Large intestine (tissue), 3 donors: Measurements from ENCODE around the gene RRN3. TPM values are rescaled to one million over a fixed set of nuclear protein-coding genes. Genes with fewer than 3 reads are reported as not detected.
"Not testable (repeated sequence)": the region's sequence is repeated elsewhere in the genome, so short reads cannot be mapped to it uniquely, and the experiment has no call there.

Experiments used
- DNase-seq, 2 donors: peaks; one replicate each; pipeline versions ENCODE4 v3.0.0 to v3.0.0-alpha.2; 2013
- H3K27ac ChIP-seq: one replicate; pipeline ENCODE4 v1.5.1; 2013; ENCODE audit warnings: low read length
- H3K27me3 ChIP-seq: 2 replicates; pipeline ENCODE4 v1.6.1; 2013; ENCODE audit warnings: low read length; ENCODE audit not compliant: control insufficient read depth, insufficient read depth
- H3K36me3 ChIP-seq: 2 replicates; pipeline ENCODE4 v1.6.1; 2013; ENCODE audit warnings: low read length; ENCODE audit not compliant: control insufficient read depth, insufficient read depth
- H3K4me1 ChIP-seq: one replicate; pipeline ENCODE4 v1.6.1; 2013; ENCODE audit warnings: low read length; ENCODE audit not compliant: control insufficient read depth, insufficient read depth
- H3K4me3 ChIP-seq: one replicate; pipeline ENCODE4 v1.5.1; 2013; ENCODE audit warnings: low read length
- H3K9me3 ChIP-seq: one replicate; pipeline ENCODE4 v1.6.1; 2013; ENCODE audit warnings: mild to moderate bottlenecking, low read depth, low read length, moderate library complexity; ENCODE audit not compliant: control insufficient read depth
- WGBS: methylation state at CpG from one replicate; pipeline ENCODE4 v1.1.5; 2013; ENCODE audit warnings: low lambda C conversion rate; ENCODE audit not compliant: insufficient coverage; 5-methylcytosine and 5-hydroxymethylcytosine counted together
- polyA plus RNA-seq: library from polyadenylated mRNA; unstranded; fragments of 120-200 nt; gene quantifications from one replicate; pipeline ENCODE4 v1.2.1, GENCODE V29; 2013

RRN3 gene
- polyA plus RNA-seq, 1 donor: 41.7 TPM

DNA sequence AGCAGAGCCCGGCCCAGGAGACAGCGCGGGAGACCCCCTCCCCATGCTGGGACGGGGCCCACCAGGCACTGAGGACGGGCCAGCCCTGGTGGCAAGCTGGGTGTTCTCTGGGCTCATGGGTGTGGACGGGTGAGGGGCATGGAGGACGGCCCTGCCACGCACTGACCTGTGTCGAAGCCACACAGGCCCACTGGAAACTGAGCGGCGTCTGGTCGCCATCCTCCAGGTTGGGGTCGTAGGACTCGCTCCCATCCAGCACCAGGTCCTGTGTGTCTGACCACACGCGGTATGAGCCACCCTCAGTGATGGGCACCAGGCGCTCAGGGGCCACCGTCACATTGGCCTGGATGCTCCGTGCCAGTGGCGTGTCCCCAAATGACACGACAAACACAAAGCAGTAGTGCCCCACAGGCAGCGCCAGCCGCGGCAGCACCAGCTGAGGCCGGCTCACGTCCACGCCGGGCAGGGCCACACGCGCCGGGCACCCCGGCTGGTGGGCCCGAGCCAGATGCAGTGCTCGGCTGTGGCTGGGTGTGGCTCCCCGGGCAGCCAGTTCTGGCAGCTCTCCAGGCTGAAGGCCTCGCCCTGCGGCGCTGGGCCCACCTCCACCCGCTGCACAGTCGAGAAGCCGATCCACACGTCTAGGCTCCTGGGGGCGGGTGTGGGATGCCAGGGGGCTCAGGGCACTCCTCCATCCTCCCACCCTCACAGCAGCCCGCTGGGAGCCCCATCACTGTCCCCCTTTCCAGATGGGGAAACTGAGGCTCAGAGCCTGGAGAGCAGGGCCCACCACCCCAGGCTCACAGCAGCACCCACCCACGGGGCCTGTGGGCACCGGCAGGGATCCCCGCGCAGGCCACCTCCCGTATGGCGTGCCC lies 41.6 kb upstream of the RRN3 start:
- H3K27me3 ChIP-seq, DNase-seq, H3K4me3 ChIP-seq, H3K4me1 ChIP-seq, H3K9me3 ChIP-seq, H3K27ac ChIP-seq, H3K36me3 ChIP-seq: not testable (repeated sequence)
- WGBS: no CpG with 5 or more reads among the region's 50 CpGs

DNA sequence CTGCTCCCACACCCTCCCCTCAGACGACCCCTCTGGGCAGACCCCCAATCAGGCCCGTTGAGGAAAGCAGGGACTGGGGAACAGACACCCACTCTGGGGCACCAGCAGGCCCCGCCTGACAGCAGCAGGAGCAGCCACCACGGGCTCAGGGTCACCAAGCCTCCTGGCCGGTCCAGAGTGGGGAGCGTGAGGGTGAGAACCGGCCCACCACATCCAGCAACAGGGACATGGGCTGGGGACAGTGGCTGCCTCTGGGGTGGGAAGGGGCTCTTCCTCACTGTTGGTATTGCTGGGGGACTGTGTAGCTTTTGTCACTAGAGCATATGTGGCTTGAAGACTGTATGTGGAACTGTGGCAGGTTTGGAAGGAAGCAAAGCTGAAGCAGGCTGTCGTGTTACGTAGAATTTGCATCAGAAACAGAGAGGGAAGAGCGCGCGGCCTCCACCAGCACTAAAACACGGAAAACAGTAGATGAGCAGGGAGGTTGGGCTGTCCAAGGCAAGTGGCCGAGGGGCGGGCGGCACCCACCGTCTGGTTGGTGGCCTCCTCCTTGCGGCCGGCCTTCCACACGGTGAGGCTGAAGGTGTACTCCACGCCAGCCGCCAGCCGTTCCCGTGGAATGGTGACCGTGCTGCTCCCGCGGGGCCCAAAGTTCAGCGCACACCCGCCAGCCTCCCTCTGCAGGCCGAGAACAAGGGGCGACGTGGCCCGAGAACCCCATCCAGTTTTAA lies 40.8 kb upstream of the RRN3 start:
- DNase-seq, H3K4me1 ChIP-seq, H3K4me3 ChIP-seq, H3K27ac ChIP-seq, H3K27me3 ChIP-seq, H3K36me3 ChIP-seq, H3K9me3 ChIP-seq: not testable (repeated sequence)
- WGBS: no CpG with 5 or more reads among the region's 33 CpGs

DNA sequence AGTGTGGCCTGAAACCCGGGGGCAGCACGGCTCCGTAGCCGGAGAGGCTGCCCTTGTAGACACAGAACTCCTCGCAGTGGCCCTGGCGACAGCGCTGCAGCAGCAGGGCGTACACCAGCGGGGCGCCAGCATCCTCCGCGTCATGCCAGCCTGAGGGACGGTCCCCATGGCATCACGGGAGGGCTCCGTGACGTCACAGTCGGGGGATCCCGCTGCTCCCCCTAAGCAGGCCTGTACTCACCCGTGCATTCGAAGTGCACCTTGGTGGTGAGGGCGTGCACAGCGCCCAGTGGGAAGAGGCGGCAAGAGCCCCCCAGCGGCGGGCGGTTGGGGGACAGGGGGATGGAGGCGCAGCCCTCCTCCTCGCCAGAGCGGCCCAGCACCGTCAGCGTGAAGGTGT lies 39.5 kb upstream of the RRN3 start:
- H3K9me3 ChIP-seq, H3K4me3 ChIP-seq, H3K36me3 ChIP-seq, DNase-seq, H3K27ac ChIP-seq, H3K27me3 ChIP-seq, H3K4me1 ChIP-seq: not testable (repeated sequence)
- no CpG with 5 or more reads among the region's 31 CpGs for WGBS

DNA sequence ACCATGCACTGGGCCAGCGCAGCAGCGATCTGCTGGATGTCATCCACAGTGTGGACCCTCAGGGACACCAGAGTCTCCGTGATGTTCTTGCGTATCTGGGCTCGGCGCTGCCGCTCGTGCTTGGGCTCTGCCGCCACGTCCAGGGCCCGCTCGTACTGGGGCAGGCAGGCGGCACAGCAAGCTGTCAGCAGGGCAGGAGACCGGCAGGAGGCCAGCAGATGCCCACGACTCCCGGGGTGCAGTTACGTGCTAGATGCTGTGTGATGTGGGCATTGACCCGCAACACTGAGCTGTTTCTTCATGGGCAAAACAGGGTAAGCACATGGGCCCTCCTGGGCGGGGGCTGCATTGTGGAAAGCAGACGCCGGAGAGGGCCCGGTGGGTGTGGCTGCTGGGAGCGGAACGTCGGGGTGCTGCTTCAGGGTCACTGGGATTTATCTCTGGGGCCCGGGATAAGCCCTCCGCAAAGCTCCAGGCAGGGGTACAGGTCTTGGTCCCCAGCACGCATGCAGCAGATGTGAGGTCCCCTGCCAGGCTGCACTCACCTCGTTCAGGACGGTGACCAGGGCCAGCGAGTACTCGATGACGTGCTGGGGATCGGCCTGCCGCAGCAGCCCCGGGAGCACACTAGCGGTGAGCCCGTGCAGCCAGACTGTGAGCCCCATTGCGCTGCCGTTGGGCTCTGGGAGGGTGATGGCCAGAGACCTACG lies 38.8 kb upstream of the RRN3 start:
- H3K4me3 ChIP-seq, H3K4me1 ChIP-seq, DNase-seq, H3K9me3 ChIP-seq, H3K27me3 ChIP-seq, H3K27ac ChIP-seq, H3K36me3 ChIP-seq: not testable (repeated sequence)
- WGBS: no CpG with 5 or more reads among the region's 41 CpGs

DNA sequence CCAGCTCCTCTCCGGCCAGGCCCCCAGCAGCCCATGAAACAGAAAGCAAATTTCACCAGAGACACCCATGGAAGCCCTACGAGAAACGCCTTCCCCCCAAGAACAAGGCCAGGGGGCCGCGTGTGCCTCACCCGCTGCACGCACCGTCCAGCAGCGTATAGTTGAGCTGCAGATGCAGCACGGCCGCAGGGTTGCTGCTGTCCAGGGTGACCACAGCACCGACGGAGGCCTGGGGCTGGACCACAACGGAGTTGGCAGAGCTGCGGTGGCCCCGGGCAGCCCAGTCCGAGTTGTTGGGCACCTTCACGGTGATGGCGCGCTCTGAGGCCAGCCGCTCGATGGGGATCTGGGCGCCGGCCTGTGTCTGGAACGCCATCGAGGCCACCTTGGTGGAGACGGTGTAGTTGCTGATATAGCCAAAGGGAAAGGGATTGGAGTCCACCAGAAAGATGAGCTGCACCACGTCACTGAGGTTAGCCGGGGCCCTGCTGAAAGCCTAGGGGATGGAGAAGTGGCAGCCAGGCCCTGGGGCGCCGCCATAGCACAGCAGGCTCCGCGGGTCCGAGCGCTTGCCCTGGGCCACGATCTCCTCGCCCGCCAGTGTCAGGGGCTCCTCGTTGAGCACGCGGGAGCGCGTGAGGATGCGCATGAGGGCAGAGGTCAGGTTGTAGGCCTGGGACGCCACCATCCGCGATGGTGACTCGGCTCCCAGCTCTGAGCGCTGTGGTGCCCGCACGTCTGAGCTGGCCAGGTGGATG lies 37.0 kb upstream of the RRN3 start:
- no CpG with 5 or more reads among the region's 51 CpGs for WGBS
- H3K27ac ChIP-seq, H3K27me3 ChIP-seq, H3K4me1 ChIP-seq, H3K9me3 ChIP-seq, H3K36me3 ChIP-seq, DNase-seq, H3K4me3 ChIP-seq: not testable (repeated sequence)

DNA sequence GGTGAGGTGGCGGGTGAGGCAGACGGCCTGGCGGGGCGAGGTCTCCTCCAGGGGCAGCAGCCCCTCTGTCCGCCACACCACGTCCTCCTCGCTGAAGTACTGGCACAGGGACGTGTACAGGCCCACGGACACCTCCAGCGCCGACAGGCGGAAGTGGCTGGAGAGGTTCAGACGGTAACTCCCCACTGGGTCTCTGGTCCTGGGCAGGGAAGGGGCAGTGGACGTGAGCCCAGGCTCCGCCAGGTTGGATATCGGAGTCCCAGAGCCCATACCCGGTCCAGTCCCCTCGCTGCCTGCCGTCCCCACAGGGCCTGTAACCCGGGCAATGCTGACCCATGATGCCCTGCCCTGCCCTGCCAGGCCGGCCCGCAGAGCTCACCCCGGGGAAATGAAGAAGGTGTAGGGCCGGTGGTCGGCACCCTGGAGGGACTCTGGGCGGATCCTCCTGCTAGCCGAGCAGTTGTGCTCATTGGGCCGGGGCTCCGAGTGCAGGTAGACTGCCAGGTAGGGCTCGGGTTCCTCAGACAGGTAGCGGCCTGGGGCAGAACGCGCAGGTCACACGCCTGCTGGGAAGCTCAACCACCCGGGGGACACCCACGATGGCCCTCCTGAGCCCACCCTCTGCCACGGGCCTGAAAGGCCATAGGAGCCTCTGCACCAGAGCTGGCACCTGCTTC lies 36.3 kb upstream of the RRN3 start:
- DNase-seq, H3K27ac ChIP-seq, H3K9me3 ChIP-seq, H3K4me1 ChIP-seq, H3K27me3 ChIP-seq, H3K36me3 ChIP-seq, H3K4me3 ChIP-seq: not testable (repeated sequence)
- WGBS: no CpG with 5 or more reads among the region's 37 CpGs

DNA sequence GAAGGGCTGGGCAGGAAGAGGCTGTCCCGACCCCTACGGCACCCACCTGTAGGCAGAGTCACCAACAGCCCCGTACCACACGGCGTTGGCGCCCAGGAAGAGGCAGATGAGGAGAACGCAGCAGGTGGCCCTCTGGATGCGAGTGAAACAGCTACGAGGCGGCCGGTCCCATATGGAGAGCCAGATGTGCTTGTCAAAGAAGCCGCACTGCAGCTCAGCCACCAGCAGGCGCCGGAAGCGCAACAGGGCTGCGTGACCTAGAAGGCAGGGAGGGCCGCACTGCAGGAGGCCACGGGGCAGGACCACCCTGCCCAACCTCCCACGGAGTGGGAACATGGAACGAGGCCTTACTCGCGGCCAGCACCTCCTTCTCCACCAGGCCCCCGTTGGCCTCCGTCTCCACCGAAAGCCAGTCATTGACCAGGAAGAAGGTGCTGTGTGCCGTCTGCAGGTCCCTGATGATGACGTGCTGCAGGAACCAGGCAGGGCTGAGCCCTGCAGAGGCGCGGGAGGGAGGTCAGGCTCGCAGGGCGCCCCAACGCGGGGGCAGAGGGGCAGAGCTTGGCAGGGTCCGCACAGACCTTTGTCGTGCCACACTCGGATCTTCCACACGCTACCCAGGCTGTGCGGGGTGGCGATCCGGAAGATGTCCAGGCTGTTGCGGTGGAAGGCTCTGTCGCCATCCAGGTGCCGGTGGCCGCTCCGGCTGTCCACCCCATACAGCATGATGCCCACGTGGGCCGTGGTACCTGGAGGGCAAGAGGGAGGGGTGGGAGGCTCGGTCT lies 33.8 kb upstream of the RRN3 start:
- not testable (repeated sequence) for H3K36me3 ChIP-seq, DNase-seq

DNA sequence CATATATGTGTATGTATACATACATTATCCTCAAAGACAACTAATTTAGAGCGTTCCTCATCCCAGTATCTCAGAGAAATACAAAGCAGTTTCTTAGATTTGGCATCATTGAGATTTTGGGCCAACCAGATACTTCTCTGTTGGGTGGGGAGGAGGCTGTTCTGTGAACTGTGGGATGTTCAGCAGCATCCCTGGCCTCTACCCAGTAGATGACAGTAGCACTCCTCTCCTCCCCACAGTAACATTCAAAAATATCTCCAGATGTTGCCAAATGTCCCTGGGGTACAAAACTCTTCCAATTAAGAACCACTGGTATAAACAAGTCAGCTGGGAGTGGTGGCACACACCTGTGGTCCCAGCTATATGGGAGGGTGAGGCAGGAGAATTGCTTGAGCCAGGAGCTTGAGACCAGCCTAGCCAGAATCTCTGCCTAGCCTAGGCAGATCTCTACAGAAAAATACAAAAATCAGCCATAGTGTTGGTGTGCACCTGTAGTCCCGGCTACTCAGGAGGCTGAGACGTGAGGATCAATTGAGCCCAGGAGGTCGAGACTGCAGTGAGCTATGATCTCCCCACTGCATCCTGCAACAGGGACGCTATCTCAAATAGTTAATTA lies 6.4 kb upstream of the RRN3 start:
- WGBS: no CpG with 5 or more reads among the region's 5 CpGs
- not testable (repeated sequence) for H3K27me3 ChIP-seq, H3K36me3 ChIP-seq, H3K9me3 ChIP-seq, H3K27ac ChIP-seq, H3K4me1 ChIP-seq, H3K4me3 ChIP-seq, DNase-seq

More for the DNA sequence above, 33.8 kb upstream of the RRN3 start:
- no CpG with 5 or more reads among the region's 48 CpGs for WGBS
- not testable (repeated sequence) for H3K4me1 ChIP-seq, H3K4me3 ChIP-seq, H3K27me3 ChIP-seq, H3K27ac ChIP-seq, H3K9me3 ChIP-seq

DNA sequence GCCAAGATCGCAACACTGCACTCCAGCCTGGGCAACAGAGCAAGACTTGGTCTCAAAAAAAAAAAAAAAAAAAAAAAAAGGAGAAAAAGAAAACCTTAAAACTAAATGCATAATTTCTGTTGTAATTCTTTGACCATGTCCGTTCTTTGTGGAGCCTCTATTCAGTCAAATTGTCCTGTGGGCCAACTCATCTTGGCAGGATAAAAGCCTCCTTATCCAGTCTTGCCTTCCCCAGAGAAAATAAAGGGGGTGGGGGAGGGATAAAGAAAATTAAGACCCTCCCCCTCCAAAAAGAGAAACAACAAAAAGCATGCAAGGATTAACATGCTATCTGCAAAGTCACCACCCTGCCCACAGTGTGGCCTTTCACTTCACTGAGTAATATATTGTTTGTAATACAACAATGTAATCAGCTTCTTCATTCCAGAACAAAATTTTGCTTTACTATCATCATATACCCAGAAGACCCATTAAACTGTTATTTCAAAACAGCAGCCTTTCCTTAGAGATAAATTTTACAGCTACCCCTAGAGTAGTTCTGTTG lies 5.4 kb upstream of the RRN3 start:
- not testable (repeated sequence) for DNase-seq, H3K27ac ChIP-seq, H3K4me3 ChIP-seq, H3K4me1 ChIP-seq, H3K9me3 ChIP-seq, H3K27me3 ChIP-seq, H3K36me3 ChIP-seq
- no CpG with 5 or more reads among the region's 2 CpGs for WGBS
